Measurements from ENCODE around the gene MIER2.
"Not testable (repeated sequence)": the region's sequence is repeated elsewhere in the genome, so short reads cannot be mapped to it uniquely, and the experiment has no call there.

The MIER2 gene

DNA sequence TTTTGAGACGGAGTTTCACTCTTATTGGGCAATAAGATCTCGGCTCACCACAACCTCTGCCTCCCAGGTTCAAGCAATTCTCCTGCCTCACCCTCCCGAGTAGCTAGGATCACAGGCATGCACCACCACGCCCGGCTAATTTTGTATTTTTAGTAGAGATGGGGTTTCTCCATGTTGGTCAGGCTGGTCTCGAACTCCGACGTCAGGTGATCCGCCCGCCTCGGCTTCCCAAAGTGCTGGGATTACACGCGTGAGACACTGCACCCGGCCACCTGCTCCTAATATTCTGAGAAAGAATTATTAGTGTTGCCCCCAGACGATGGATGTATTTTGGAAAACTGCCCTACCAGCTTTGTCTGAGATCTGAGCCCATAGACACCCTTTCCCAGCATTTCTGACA is 10.9 kb upstream of the MIER2 start:
- not testable (repeated sequence) for DNase-seq

DNA sequence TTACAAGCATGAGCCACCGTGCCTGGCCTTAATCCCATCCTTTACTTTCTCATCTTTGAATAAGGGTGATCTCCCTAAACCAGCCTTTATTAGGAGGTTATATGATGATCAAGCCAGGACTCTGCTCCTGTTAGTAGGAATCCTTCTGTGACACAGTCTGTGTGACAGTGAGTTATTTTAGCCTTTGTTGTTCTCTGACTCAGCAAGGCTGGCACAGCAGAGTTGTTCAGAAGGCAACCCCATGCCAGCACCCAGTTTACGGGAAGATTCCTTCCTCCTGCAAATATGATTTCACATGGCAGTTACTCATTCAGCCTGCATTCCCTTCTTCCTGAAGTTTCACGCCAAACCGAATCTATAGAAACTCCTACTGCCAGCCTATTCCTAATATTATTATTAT is 10.5 kb upstream of the MIER2 start:
- DNase-seq: no peak

DNA sequence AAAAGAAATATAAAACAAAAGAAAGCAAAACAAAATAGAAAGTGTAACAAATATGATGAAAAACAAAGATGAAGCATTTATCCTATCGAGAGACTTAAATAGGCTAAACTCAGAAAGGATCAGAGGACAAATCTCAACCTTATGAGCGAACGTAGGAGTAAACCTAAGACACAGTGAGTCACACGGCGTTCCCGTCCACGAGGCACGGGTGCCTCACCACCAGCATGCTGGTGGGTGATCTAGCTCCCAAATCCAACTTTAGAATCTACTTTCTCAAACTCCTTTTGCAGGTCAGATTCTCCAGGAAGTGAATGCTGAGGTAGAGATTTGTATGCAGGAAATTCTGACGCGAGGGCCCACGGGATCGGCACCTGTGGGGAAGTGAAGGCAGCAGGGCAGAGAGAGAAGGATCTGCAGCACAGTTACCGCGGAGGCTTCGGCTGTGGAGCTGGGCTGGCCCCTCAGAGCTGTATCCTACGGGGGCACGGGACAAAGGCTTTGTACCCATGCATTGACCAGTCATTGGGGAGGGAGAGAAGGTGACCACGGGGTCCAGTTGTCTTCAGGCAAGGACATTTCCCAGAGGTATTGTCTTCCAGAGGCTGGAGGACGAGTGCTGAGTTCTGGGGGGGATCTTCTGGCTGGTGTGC is 7.5 kb upstream of the MIER2 start:
- no peak for DNase-seq

DNA sequence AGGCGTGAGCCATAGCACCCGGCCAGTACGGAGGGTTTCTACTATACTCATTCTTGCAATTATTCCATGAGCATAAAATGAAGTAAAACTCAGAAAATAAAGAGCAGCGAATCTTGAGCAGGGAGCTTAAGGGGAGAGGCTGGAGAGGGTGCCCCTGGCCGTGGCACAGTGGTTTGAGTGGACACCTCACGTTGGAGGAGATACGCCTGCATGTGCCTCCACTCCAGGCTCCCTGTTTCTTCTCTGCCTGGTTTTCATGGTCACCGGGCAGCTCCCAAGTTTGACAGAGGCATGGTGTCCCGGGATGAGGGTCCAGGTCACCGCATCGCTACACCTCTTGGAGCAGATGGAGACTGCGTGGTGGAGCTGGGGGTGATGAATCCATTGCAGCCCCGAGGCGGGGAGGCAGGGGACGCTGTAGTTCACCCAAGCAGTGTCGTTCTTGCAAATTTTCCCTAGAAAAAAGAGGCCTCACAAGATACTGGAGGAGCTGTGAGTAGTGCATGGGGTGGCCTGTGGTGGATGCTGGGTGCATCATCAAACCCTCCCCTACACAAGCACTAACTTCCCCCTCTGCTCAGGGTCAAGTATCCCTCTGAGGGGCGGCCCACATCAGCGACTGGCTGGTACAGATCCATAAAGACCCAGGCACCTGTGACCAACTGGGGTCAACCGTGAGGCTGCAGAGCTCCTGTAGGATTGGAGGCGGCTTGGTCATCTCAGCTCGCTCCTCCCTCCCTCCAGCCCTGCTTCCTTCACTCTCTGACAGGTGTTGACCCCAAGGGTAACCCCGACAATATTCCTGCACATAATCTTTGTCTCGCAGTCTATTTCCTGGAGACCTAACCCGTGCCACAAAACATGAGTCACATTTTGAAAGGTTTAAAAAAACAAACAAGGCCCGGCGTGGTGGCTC is 3.6 kb upstream of the MIER2 start:
- DNase-seq: no peak

DNA sequence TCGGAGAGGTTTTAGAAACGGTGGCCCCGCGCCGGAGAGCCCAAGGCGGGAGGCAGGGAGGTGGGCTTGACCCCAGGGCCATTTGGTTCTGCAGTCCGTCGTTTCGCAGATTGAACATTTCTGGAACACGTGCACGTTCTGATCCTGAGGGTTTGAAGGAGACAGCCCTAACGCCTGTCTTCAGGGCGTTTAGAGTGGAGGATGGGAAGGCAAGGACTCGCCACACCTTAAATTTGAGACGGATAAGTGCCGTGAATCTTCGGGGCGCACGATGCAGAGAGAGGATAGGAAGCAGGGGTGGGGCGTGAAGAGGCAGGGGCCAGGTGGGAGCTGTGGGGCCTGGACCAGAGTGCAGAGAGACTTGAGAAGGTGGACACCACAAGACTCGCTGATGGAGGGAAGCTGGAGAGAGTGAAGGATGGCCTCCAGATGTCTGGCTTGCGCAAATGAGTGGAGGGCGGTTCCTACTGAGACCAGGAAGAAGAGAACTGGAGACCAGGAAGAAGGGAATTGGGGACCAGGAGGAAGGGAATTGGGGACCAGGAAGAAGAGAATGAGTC is 804 bp upstream of the MIER2 start:
- DNase-seq: no peak

DNA sequence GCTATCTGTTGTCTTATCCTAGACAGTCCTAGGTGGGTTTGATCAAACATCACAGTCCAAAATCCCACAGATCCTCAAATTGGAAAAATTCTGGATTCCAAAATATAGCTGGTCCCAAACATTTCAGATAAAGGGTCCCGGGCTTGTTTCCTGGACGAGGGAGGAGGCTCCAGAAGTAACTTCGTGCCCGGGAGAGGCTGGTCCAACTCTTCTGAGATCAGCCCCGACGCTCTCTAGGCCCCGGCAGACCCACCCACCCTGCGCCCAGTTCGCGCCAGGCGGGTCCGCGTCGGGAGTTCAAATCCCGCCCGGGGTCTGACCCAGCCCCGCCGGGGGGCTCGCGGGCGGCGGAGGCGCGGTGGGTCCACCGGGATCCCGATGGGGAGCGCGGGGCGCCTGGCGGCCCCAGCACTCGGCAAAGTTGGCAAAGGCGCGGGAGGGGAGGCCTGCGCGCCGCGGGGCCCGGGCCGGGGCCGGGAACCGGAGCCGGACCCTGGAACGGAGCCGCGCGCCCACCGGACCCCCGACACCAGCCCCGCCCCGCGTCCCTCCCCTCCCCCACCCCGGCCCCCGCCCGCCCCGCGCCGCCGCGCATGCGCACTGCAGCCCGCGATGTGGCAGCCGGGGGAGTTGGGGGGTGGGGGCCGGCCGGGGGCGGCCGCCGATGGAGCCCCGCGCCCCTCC is 513 bp downstream of the MIER2 start:
- DNase-seq: no peak

DNA sequence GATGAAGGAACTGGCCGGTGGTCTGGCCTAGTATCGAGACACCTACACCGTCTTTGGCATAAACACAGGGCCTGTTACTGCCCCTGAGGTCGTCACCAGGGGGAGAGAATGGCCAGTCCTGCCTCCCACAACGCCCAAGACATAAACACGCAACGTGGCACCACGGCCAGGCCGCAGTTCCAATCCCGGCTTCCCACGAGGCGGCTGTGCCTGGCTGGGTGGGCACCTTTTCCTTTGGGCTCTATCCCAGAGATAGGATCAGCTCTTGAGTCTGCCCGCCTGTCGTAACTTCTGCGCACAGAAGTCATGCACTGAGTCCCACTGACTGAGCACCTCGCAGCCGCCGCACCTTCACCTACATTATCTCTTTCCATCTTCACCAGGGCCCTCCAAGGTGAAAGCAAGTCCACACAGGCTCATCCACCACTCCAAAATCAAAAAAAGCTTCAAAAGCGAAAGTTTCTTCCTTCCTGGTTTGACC is 1.1 kb downstream of the MIER2 start:
- no peak for DNase-seq

DNA sequence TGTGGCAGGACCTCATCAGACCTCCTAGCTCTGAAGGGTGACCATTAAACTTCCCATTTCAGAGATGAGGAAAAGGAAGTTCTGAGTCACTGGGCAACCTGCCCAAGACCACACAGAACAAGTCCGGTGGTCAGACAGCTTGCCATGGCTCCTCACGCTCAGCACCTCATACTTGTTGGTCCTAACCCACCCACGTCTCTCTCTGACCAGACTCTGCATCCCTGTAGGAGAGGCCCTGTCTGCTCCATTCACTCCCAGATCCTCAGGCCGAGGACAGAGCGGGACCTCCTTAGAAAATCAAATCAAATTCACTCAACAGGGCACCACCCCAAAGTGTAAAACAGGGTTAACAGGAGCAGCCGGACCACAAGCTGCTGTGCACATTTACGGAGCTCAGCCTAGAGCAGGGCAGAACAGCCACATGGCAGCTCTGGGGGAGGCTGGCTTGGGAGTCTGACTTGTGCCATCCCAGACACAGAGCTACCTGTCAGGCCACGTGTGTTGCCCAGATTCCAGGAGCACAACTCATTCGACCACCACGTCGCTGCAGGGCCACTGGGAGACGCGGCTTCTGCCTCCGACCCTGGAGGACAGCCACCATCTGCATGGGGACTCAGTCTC is 1.7 kb downstream of the MIER2 start:
- no peak for DNase-seq

DNA sequence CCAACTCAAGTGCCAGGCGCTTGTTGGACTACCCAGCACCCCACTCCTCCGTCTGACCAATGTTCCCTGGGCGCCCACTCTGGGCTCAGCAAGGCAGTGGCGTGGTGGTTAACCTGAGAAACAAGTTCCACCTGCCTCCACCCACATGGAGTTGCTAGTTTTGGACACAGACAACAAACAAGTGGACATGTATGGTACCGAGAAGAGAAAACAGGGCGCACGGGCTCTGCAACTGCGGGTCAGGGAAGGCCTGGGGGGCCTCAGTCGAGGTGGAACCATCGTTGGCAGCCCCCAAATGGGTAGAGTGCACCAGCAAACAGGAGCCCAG is 2.5 kb downstream of the MIER2 start:
- DNase-seq: no peak

DNA sequence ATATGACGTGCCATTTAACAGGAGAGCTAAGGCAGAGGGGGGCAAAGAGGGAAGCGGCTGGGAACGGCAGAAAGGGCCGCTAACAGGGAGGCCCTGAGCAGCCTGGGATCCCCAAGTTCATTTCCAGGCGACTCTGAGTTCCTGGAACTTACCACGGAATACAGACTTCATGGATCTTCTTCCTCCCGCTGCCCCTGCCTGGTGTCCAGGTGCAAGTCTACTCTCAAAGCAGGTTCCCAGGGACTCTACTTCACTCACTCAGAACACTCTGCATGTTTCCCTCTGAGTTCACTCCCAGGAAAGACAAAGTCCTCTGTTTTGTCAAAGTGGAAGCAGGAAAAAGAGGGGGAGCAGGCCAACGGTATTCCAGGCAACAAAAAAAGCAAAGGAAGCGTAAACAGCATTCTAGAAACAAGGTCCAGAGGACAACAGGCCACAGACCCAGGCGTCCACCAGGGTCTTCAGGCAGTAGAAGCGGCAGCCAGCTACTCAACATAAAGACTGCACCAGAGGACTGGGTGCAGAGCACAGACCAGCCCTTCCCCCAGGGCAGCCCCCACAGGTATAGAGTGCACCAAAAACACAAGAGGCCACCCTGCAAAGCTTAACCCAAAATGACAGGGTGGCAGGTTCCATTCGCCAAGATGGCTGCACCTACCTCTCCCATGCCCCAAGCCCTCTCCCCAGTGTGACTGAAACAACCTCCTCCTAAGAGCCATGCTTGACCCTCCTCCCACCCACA is 3.0 kb downstream of the MIER2 start:
- no peak for DNase-seq

DNA sequence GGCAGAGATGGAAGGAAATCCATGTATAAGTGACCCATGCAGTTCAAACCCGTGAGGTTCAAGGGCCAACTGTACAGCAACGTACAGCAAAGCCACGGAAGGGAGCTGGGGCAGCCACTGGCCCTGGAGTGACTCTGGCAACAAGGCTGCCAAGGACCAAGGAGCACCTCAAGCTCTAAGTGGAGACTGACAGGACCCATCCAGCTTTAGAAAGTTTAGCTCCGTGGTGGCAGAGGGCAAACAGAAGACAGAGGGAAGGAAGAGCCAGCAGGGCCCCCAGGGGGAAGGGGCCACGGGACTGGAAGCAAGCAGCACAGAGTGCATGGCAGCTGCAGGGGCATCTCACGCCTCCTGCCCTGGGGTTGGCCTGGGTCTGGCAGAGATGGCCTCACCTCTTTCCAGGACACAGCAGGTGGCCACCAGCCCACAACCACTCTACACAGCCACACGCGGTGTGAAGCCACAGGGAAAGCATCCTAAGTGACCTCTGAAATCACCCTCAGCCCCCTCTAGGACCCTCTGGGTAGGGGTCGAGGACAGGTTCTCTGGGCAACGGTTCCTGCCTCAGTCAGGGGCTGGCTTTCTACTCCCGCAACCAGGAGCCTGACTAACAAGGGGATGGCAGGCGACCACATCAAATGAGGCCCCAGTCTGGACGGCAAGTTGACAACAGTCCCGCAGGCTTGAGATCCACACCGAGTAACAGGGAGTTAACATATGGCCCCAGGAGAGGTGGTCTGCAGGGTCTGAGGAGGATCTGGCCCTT is 3.8 kb downstream of the MIER2 start:
- no peak for DNase-seq

DNA sequence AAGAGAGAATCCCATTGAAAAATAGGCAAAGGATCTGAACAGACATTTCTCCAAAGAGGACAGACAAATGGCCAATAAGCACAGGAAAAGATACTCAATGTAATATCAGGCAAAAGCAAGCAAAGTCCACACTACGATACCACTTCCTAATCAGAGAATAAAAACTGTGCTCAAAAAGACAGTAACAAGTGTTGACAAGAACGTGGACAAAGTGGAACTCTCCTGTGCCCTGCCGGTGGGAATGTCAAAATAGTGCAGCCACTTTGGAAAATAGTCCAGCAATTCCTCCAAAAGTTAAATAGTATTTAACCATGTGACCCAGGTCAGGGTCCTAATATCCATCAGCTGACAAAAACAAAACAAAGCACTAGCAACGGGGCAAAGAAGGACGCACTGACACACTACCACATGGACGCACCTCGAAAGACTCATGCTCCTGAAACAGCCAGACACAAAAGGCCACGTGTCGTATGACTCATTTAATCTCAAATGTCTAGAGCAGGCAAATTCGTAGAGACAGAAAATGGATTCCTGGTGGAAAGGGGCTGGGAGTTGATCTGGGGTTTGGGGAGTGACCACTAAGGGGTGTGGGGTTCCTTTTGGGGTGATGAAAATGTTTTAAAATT is 5.2 kb downstream of the MIER2 start:
- DNase-seq: no peak

DNA sequence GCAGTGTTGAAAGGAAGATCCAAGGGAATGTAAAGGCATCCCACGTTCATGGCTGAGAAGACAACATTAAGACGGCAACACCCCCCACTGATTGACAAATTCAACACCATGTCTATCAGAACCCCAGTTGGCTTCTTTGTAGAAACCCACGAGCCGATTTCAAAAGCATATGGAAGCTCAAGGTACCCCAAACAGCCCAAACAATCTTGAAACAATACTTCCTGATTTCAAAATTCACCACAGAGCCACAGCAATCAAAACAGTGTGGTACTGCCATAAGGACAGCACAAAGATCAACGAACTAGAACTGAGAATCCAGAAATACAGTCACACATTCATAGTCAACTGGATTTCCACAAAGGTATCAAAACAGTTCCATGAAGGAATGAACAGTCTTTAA is 6.2 kb downstream of the MIER2 start:
- no peak for DNase-seq

DNA sequence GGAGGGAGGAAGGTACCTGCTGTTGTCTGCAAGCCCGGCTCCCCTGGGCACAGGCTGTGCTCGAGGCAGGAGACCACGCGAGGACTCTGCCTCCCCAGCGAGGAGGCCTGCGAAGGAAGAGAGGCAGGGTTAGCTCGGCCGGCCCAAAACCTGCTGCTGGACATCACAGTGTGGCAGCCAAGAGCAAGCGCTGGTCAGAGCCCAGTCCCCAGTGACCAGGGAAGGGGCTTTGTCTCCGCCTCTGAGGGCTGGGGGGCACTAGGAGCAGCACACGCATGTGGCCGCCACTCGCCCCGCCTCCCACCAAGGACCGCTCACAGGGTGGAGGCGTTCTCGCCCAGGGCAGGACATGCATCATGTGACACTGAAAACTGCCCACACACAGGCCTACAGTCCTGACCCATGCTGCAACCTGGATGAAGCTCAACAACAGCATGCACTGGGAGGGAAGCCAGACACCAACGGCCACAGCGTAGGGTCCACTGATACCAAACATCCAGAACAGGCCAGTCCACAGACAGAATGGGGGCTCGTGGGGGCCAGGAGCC is 8.5 kb downstream of the MIER2 start:
- no peak for DNase-seq

DNA sequence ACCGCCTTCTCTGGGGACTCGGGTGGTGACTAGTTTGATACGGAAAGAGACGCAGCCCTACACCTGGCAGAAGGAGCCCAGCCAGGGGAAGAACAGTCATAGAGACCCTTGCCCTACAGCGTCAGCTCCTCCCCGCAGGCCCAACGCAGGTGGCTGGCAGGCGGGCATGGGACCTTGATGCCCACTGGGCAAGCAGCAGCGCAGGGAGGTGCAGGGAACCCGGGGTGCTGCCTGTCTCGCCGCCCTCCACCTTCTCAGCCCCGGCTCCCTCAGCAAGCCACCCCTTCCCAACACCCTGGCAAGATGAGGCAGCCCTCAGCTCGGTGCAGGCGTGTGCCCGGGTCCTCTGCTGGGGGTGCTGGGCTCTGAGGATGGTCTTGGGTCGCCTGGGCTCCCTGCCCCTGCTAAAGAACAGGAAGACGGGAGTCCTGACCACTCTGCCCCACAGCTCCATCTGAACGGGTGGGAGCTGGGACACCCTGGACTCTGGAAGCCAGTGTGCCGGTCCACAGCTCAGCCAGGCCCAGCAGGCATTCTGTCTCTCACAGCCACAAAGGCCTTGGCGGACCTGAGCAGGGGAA is 9.0 kb downstream of the MIER2 start:
- DNase-seq: no peak

DNA sequence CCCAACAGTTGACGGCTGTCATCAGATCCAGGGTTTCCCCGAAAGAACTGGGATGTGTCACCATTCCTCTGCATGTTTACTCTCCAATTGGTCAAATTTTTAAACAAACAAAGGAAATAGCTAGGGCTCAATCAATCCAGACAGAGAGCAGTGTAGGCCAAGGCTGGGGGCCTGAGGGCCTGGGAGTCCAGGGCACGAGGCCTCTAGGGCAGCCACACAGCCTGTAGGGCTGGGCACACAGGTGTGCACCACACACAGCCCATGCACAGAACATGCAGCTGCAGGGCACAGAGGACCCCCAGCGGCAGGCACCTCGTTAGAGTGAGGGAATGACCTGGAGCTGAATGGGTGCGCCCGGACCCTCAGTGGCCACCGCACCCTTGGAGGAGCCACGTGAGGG is 9.5 kb downstream of the MIER2 start:
- DNase-seq: no peak

DNA sequence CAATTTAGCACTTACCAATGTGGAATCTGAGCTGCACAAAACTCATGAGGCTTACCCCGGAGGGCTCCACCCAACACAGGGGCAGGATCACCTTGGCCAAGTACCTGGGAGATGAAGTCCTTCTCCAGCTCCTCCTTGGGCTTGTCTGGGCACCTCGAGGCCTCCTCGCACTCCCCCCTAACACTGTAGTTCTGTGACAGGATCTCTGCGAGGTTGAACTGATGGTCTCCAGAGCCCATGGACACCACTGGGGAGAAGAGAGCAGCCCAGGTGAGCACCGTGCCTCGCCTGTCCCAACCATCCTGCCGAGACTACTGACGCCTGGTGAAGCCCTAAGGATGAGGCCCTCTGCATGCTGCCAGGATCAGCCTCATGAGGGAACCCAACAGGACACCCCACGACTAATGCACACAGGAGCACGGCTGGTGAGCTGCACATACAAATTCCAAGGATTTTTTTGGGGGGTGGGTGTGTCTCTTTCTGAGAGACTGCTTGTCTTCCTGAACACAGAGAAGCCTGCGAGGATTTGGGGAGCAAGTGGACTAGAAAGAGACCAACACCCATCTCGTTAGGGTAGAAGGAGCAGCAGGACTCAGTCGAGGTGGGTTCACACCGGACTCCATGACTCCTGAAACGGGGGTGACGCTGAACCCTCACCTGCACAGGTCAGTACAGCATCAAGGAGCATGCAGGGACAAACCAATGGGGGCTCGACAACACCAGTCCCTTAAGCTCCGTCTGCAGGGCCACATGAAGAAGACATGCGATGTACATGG is 10.1 kb downstream of the MIER2 start:
- no peak for DNase-seq

DNA sequence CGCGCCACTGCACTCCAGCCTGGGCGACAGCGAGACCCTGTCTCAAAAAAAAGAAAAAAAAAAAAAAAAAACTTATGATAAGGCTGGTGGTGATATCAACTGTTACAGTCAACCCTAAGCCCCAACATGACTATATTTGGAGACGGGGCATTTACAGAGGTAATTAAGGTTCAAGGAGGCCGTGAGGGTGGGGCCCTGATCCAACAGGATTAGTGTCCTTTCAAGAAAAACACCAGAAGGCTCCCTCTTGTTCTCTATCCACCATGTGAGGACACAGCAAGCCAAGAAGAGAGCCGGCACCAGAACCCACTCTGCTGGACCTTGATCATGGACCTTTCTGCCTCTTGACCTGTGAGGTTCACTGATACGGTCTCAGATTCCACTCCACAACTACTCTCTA is 14.1 kb downstream of the MIER2 start:
- no peak for DNase-seq

DNA sequence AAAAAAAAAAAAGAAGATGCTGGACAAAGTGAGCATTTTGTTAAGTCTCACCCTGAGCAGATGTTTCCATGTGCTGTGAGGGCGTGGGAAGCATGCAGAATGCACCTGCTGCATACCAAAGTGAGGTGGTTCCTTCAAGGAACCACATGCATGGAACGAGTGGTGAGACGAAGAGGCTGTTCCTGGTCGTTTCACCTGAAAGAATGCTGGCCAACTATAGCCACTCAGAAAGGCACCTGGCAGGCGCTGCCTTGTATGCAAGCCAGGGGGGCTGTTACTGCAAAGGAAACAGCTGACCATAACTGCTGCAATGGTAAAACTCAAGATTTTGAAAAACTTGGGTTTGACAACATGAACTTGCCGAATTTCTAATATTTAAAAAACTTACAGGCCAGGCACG is 14.7 kb downstream of the MIER2 start:
- no peak for DNase-seq
